MCF 10A (cell line): ENCODE data around the gene AP2B1. TPM values are rescaled to one million over a fixed set of nuclear protein-coding genes. Genes with fewer than 3 reads are reported as not detected.

Experiments used
- BruUV-seq: library from RNA; stranded (reverse); fragments of 400-500 nt; replicated peaks from 2 replicates; lab custom pipeline; 2021; lab: Mats Ljungman, UMichigan
- CTCF ChIA-PET: fragments of 300-600 bp; sonication (Branson Sonifier 250); formaldehyde crosslinking; extraction: SDS; loops from one replicate; lab custom pipeline; 2021; ENCODE audit warnings: antibody characterized with exemption, inconsistent platforms; lab: Yijun Ruan, JAX
- POLR2A ChIA-PET: fragments of 300-600, 350-650 bp; sonication (Branson Sonifier 250); formaldehyde crosslinking; extraction: SDS; loops from one replicate; lab custom pipeline; 2020; ENCODE audit warnings: antibody characterized with exemption, inconsistent platforms; lab: Yijun Ruan, JAX
- DNase-seq: peaks from one replicate; pipeline ENCODE4 v3.0.0-alpha.2; 2018; ENCODE audit not compliant: unreplicated experiment
- H3K27ac Mint-ChIP-seq: one replicate; pipeline ENCODE4 v1.8.0; 2022; ENCODE audit warnings: mild to moderate bottlenecking, low read depth, mixed read lengths; ENCODE audit not compliant: unreplicated experiment
- H3K27me3 Mint-ChIP-seq: one replicate; pipeline ENCODE4 v1.8.0; 2022; ENCODE audit warnings: mixed read lengths; ENCODE audit not compliant: insufficient read depth, unreplicated experiment
- H3K36me3 Mint-ChIP-seq: one replicate; pipeline ENCODE4 v1.8.0; 2022; ENCODE audit warnings: mild to moderate bottlenecking, moderate library complexity, mixed read lengths; ENCODE audit not compliant: insufficient read depth, unreplicated experiment
- H3K4me1 Mint-ChIP-seq: one replicate; pipeline ENCODE4 v1.8.0; 2022; ENCODE audit warnings: mixed read lengths; ENCODE audit not compliant: insufficient read depth, unreplicated experiment
- H3K4me3 Mint-ChIP-seq: one replicate; pipeline ENCODE4 v1.8.0; 2022; ENCODE audit warnings: mild to moderate bottlenecking, moderate library complexity, mixed read lengths; ENCODE audit not compliant: unreplicated experiment
- H3K9me3 Mint-ChIP-seq: one replicate; pipeline ENCODE4 v1.8.0; 2022; ENCODE audit warnings: mixed read lengths; ENCODE audit not compliant: unreplicated experiment
- CTCF ChIP-seq: fragments of 200-600 bp; IDR thresholded peaks from one replicate; pipeline ENCODE4 v1.8.0; 2022; ENCODE audit warnings: antibody characterized with exemption, mild to moderate bottlenecking; ENCODE audit not compliant: unreplicated experiment
- intact Hi-C: fragments of 100-400 bp; cut with micrococcal nuclease; formaldehyde crosslinking; loops from 2 replicates; pipeline ENCODE4 v1.14.1; 2022
- total RNA-seq: library from RNA; stranded (reverse); gene quantifications from 2 replicates; pipeline ENCODE4 v1.2.3, GENCODE V29; 2022

Gene AP2B1
- total RNA-seq, 1 experiment from 2014 or later, result 227 TPM

- Mint-ChIP-seq H3K4me1 (no peaks in the 10 kb centered on the region), H3K36me3 (peaks cover 14% of the 10 kb centered on the region), H3K27me3 (no peaks in the 10 kb centered on the region), H3K9me3 (no peaks in the 10 kb centered on the region), H3K27ac (peak within 1 kb of the TSS; percentile 92), H3K4me3 (peak within 1 kb of the TSS; percentile 89)
- TF ChIP-seq CTCF, result no peak
- ChIA-PET CTCF (interaction anchor here (0.7 to 1.9 kb wide), 8 partner anchors 9 to 452 kb away, joined by 3 to 9 read pairs (median 4); partner anchors contain the start of gene AP2B1), POLR2A (interaction anchor here (0.7 to 7.6 kb wide), 25 partner anchors 9 to 556 kb away, joined by 3 to 327 read pairs (median 4); partner anchors contain the start of genes AP2B1, SLFN12, SLFN5 and TAF15)
- BruUV-seq, result no TSS peak
- peak; percentile 94 for DNase-seq
- intact Hi-C loops, result no loop called here
Measured at GRCh38 chr17:35578197-35578928, 8.8 kb upstream of the AP2B1 start, which contains the start of gene PEX12. PEX12 (minus strand) TSS chr17:35578571; CDS start chr17:35578021, 550 bp downstream.

- no peaks in the 10 kb centered on the region for H3K4me1 Mint-ChIP-seq
- BruUV-seq, result TSS peak; percentile 78
- no peak for TF ChIP-seq CTCF
- peak overlapping the region; percentile 89 for H3K4me3 Mint-ChIP-seq
- no peak for DNase-seq
- no peaks in the 10 kb centered on the region for H3K27me3 Mint-ChIP-seq
- ChIA-PET POLR2A (interaction anchor here (0.7 to 7.6 kb wide), 23 partner anchors 10 to 515 kb away, joined by 3 to 327 read pairs (median 4); partner anchors contain the start of genes AP2B1, SLFN5 and TAF15), CTCF (interaction anchor here (0.5 to 1.9 kb wide), 8 partner anchors 8 to 453 kb away, joined by 3 to 9 read pairs (median 4); partner anchors contain the start of gene AP2B1)
- H3K36me3 Mint-ChIP-seq, result peaks cover 8% of the 10 kb centered on the region
- peak overlapping the region; percentile 92 for H3K27ac Mint-ChIP-seq
- no peaks in the 10 kb centered on the region for H3K9me3 Mint-ChIP-seq
- intact Hi-C loops, result no loop called here
Measured at GRCh38 chr17:35578929-35579432, 8.1 kb upstream of the AP2B1 start.

GRCh38 chr17:35584061-35584460 is 3.1 kb upstream of the AP2B1 start:
- intact Hi-C loops, result no loop called here
- Mint-ChIP-seq H3K9me3 (no peaks in the 10 kb centered on the region), H3K27me3 (no peaks in the 10 kb centered on the region), H3K27ac (no peak overlapping the region), H3K4me3 (no peak overlapping the region), H3K4me1 (peaks cover 6% of the 10 kb centered on the region), H3K36me3 (no peaks in the 10 kb centered on the region)
- POLR2A ChIA-PET, result no interaction called here
- no peak for TF ChIP-seq CTCF
- CTCF ChIA-PET, result no interaction called here
- DNase-seq, result no peak
- BruUV-seq, result no TSS peak

- peak overlapping the region; percentile 97 for H3K4me3 Mint-ChIP-seq
- H3K4me1 Mint-ChIP-seq, result peaks cover 18% of the 10 kb centered on the region
- H3K27me3 Mint-ChIP-seq, result no peaks in the 10 kb centered on the region
- TSS peak; percentile 96 for BruUV-seq
- intact Hi-C loops, result no loop called here
- H3K36me3 Mint-ChIP-seq, result peaks cover 9% of the 10 kb centered on the region
- H3K9me3 Mint-ChIP-seq, result no peaks in the 10 kb centered on the region
- ChIA-PET CTCF (interaction anchor here (0.9 kb wide), 2 partner anchors 8 to 16 kb away, joined by 3 to 5 read pairs; partner anchors contain the start of gene PEX12), POLR2A (interaction anchor here (0.6 to 7.2 kb wide), 9 partner anchors 9 to 345 kb away, joined by 3 to 327 read pairs (median 6); partner anchors contain the start of genes PEX12, SLFN12, SLFN5 and TAF15)
- no peak for DNase-seq
- peak overlapping the region; percentile 99 for H3K27ac Mint-ChIP-seq
- no peak for TF ChIP-seq CTCF
Measured at GRCh38 chr17:35586569-35587073, 501 bp upstream of the AP2B1 start.
